ENCODE data around the gene PCSK5.

PCSK5 gene

GRCh38 chr9:76294301-76294700 lies 403.8 kb downstream of the PCSK5 start:
- Histone ChIP-seq H3K27ac (no peak overlapping the region), H3K27me3 (no peaks in the 10 kb centered on the region), H3K4me3 (ENCODE audit: low read depth in 1 of 2, low read length in 1 of 2) (no peak overlapping the region), H3K9me3 (no peaks in the 10 kb centered on the region), H3K36me3 (no peaks in the 10 kb centered on the region), H3K4me1 (ENCODE audit: control insufficient read depth in 1 of 2, insufficient read depth in 1 of 2, low read depth in 1 of 2, low read length in 1 of 2) (peaks cover 4 to 6% of the 10 kb centered on the region in 2 experiments)
- TF ChIP-seq, protein P1, sequence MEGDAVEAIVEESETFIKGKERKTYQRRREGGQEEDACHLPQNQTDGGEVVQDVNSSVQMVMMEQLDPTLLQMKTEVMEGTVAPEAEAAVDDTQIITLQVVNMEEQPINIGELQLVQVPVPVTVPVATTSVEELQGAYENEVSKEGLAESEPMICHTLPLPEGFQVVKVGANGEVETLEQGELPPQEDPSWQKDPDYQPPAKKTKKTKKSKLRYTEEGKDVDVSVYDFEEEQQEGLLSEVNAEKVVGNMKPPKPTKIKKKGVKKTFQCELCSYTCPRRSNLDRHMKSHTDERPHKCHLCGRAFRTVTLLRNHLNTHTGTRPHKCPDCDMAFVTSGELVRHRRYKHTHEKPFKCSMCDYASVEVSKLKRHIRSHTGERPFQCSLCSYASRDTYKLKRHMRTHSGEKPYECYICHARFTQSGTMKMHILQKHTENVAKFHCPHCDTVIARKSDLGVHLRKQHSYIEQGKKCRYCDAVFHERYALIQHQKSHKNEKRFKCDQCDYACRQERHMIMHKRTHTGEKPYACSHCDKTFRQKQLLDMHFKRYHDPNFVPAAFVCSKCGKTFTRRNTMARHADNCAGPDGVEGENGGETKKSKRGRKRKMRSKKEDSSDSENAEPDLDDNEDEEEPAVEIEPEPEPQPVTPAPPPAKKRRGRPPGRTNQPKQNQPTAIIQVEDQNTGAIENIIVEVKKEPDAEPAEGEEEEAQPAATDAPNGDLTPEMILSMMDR (IDR thresholded peaks at IDR 0.05): no peak

GRCh38 chr9:76296561-76297310 lies 406.3 kb downstream of the PCSK5 start:
- TF ChIP-seq, protein P1 (IDR thresholded peaks at IDR 0.05): no peak
- no peak overlapping the region for H3K4me3 ChIP-seq (ENCODE audit: low read depth in 1 of 2, low read length in 1 of 2)
- no peak overlapping the region for H3K27ac ChIP-seq
- H3K27me3 ChIP-seq: no peaks in the 10 kb centered on the region
- no peaks in the 10 kb centered on the region for H3K9me3 ChIP-seq
- no peaks in the 10 kb centered on the region for H3K36me3 ChIP-seq
- H3K4me1 ChIP-seq (ENCODE audit: control insufficient read depth in 1 of 2, insufficient read depth in 1 of 2, low read depth in 1 of 2, low read length in 1 of 2): peaks cover 0 to 4% of the 10 kb centered on the region in 2 experiments

DNA sequence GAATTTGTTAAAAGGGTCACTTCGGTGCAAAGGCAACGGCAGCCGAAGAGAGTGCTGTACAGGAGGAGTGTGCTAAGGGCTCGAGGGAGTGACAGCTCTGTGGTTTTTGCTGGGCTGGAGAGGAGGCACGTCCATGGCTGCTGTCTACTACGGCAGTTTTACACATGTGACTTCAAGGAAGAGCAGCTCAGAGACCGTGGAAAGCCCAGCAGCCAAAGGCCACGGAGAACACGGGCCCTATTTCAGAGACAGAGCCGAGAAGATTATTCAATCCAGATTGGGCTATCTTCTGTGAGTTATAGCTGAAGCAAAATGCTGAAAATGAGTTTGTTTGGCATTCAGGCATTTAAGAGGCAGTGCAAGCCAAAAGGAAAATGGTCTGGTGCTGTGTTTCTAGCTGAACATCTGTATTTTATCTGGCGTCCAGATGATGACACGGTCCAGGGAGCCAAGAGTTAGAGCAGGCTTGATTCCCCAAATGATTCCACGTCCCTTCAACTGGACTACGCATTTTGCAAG lies 407.3 kb downstream of the PCSK5 start:
- Histone ChIP-seq H3K36me3 (no peaks in the 10 kb centered on the region), H3K9me3 (no peaks in the 10 kb centered on the region), H3K27me3 (no peaks in the 10 kb centered on the region), H3K4me1 (ENCODE audit: control insufficient read depth in 1 of 2, insufficient read depth in 1 of 2, low read depth in 1 of 2, low read length in 1 of 2) (peaks cover 0 to 4% of the 10 kb centered on the region in 2 experiments), H3K27ac (no peak overlapping the region), H3K4me3 (ENCODE audit: low read depth in 1 of 2, low read length in 1 of 2) (no peak overlapping the region)
- TF ChIP-seq, protein P1 (IDR thresholded peaks at IDR 0.05): no peak

GRCh38 chr9:76298521-76299144 lies 408.2 kb downstream of the PCSK5 start:
- Histone ChIP-seq H3K27ac (no peak overlapping the region), H3K4me3 (ENCODE audit: low read depth in 1 of 2, low read length in 1 of 2) (no peak overlapping the region), H3K36me3 (no peaks in the 10 kb centered on the region), H3K27me3 (no peaks in the 10 kb centered on the region), H3K4me1 (ENCODE audit: control insufficient read depth in 1 of 2, insufficient read depth in 1 of 2, low read depth in 1 of 2, low read length in 1 of 2) (peaks cover 0 to 4% of the 10 kb centered on the region in 2 experiments), H3K9me3 (no peaks in the 10 kb centered on the region)
- TF ChIP-seq, protein P1 (IDR thresholded peaks at IDR 0.05): no peak

GRCh38 chr9:76302543-76302942 lies 412.1 kb downstream of the PCSK5 start:
- no peaks in the 10 kb centered on the region for H3K9me3 ChIP-seq
- H3K4me3 ChIP-seq (ENCODE audit: low read depth in 1 of 2, low read length in 1 of 2): no peak overlapping the region
- peaks cover 0 to 3% of the 10 kb centered on the region in 2 experiments for H3K4me1 ChIP-seq (ENCODE audit: control insufficient read depth in 1 of 2, insufficient read depth in 1 of 2, low read depth in 1 of 2, low read length in 1 of 2)
- TF ChIP-seq, protein P1 (IDR thresholded peaks at IDR 0.05): no peak
- H3K27me3 ChIP-seq: no peaks in the 10 kb centered on the region
- no peaks in the 10 kb centered on the region for H3K36me3 ChIP-seq
- no peak overlapping the region for H3K27ac ChIP-seq
